ENCODE data around the gene ZFP28. TPM values are rescaled to one million over a fixed set of nuclear protein-coding genes. Genes with fewer than 3 reads are reported as not detected.
A peak's percentile ranks its signal among the peaks of the same experiment; 100 is the strongest.

ZFP28 gene
- 1 to 10 TPM; 1.3 to 6.9 (median 3.1) TPM for total RNA-seq

DNA sequence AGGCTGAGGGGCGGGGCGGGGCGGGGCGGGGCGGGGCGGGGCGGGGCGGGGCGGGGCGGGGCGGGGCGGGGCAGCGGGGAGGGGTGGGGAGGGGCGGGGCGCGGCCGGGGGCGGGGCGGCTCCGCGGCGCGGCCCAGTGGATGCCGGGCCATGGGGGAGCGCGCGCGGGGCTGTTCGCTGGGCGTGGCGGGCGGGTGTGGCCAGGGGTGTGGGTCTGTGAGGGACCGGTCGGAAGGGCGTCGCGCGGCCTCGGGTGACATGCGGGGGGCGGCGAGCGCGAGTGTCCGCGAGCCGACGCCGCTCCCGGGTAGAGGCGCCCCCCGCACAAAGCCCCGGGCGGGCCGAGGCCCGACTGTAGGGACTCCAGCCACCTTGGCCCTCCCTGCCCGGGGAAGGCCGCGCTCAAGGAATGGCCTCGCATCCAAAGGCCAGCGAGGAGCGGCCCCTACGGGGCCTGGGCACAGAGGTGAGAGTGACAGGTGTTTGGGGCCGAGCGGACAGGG, at the start of gene ZFP28:
Gene ZFP28, plus strand, starts transcription at position 188 of the 503 bp plus-strand sequence. Its CDS starts 71 bp downstream, at position 259.
- WGBS, 2 donors: 6 to 20% methylated on average over 2 of the region's 65 CpGs
- Histone ChIP-seq H3K4me1 (peaks cover 7 to 21% (median 8%) of the 10 kb centered on the region in 3 donors), H3K4me3 (peak within 1 kb of the TSS; percentile 62 to 85 (median 76)), H3K27ac (peak within 1 kb of the TSS; percentile 88 to 96 (median 93)), H3K27me3 (no peaks in the 10 kb centered on the region), H3K9me3 (peaks cover 4 to 71% (median 29%) of the 10 kb centered on the region in 3 donors), H3K36me3 (peaks cover 0 to 38% (median 0%) of the 10 kb centered on the region in 3 donors)
- DNase-seq: peak; percentile 47
- TF ChIP-seq, protein P1, sequence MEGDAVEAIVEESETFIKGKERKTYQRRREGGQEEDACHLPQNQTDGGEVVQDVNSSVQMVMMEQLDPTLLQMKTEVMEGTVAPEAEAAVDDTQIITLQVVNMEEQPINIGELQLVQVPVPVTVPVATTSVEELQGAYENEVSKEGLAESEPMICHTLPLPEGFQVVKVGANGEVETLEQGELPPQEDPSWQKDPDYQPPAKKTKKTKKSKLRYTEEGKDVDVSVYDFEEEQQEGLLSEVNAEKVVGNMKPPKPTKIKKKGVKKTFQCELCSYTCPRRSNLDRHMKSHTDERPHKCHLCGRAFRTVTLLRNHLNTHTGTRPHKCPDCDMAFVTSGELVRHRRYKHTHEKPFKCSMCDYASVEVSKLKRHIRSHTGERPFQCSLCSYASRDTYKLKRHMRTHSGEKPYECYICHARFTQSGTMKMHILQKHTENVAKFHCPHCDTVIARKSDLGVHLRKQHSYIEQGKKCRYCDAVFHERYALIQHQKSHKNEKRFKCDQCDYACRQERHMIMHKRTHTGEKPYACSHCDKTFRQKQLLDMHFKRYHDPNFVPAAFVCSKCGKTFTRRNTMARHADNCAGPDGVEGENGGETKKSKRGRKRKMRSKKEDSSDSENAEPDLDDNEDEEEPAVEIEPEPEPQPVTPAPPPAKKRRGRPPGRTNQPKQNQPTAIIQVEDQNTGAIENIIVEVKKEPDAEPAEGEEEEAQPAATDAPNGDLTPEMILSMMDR (IDR thresholded peaks at IDR 0.05): no peak
- TF ChIP-seq POLR2A (IDR thresholded peaks at IDR 0.05): no peak
- intact Hi-C loops (cut with DNase I): no loop called here

DNA sequence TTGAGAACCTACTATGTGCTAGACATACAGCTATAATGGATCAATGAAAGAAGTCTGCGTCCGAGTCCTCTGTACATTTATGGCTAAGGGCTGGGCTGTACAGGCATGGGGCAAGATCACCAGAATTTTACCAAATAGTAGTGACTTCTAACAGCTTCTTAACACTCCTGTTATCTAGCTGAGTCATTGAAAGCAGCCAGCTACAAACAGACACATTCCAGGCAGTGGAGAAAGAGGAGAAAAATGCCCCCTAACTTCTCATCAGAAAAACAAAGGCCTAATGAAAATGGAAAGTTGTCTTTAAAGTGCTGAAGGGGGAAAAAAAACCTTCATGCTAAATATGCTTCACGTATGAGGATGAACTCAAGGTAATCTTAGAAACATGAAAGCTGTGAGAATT, 47.3 kb upstream of the ZFP28 start:
- no peak for TF ChIP-seq POLR2A (IDR thresholded peaks at IDR 0.05)
- H3K9me3 ChIP-seq: peaks cover 0 to 86% (median 63%) of the 10 kb centered on the region in 3 donors
- DNase-seq: no peak
- intact Hi-C loops (cut with DNase I): no loop called here
- H3K27me3 ChIP-seq: no peaks in the 10 kb centered on the region
- no peak overlapping the region for H3K27ac ChIP-seq
- WGBS, 2 donors: 70 to 89% methylated on average over 3 of the region's 3 CpGs
- peaks cover 0 to 38% (median 0%) of the 10 kb centered on the region in 3 donors for H3K36me3 ChIP-seq
- H3K4me3 ChIP-seq: no peak overlapping the region
- no peaks in the 10 kb centered on the region for H3K4me1 ChIP-seq

DNA sequence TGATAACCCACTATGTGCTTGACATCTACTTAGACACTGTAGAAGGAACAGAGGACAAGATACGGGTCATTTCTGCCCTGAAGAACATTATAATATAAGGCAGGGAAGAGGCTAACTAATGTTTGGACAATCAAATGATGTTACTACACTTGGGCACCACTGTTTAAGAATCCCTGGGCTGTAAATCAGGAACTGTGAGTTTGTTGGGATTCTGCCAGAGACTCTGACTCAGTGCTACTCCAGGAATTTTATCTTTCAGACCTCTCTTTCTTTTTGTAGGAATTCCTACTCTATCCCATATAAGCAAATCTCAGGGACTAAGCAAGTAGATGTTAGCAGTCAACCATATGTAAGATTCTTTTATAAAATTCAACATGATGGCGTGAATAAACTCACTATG, 34.2 kb upstream of the ZFP28 start:
- TF ChIP-seq POLR2A (IDR thresholded peaks at IDR 0.05): no peak
- TF ChIP-seq, protein P1 (IDR thresholded peaks at IDR 0.05): no peak
- no peak overlapping the region for H3K4me3 ChIP-seq
- H3K36me3 ChIP-seq: no peaks in the 10 kb centered on the region
- intact Hi-C loops (cut with DNase I): no loop called here
- H3K27me3 ChIP-seq: no peaks in the 10 kb centered on the region
- H3K27ac ChIP-seq: no peak overlapping the region
- peaks cover 0 to 17% (median 0%) of the 10 kb centered on the region in 3 donors for H3K4me1 ChIP-seq
- 80 to 84% methylated on average over 2 of the region's 2 CpGs for WGBS, 2 donors
- peaks cover 0 to 17% (median 0%) of the 10 kb centered on the region in 3 donors for H3K9me3 ChIP-seq
- no peak for DNase-seq

DNA sequence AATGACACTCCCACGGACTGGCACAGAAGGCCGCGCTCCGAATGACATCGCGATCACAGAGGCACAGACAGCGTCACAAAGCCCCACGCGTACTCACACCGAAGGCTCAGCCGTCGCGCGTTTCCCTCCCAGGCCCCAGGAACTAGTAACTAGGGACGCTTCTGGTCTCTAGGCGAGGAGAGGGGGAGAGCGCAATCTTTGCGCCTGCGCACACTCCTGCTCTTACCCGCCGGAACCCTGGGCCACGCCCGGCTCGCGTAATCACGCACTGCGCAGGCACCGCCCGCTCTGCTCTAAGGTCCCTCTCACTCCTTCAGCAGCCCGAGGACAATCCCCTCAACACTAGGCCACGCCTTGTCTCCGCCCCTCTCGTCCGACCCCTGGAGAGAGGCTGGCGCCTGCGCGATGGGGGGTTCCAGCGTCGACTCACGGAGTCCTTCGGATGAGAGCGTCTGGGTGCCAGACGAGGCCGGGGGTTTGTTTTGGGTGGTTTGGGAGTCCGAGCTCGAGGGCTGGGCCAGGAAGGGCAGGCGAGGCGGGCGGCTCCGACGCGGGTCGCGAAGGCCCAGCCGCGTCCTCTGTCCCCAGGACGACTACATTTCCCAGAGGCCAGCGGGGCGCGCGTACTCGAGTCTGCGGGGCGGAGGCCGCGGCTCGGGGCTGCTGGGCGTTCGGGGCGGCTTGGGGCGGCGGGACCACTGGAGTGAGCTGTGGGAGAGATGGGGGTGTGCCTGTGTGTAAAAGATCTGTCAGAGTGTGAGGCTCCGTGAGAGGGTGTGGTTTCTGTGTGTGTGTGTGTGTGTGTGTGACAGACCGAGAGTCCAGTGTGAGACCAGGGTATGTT, 31.1 kb upstream of the ZFP28 start, which contains the start of gene ZNF471:
Gene ZNF471, plus strand, starts transcription at position 410 of the 844 bp plus-strand sequence. CDS start 3,717 bp downstream, outside the sequence.
- Histone ChIP-seq H3K4me1 (peaks cover 0 to 17% (median 0%) of the 10 kb centered on the region in 3 donors), H3K9me3 (peaks cover 0 to 21% (median 9%) of the 10 kb centered on the region in 3 donors), H3K36me3 (peaks cover 0 to 9% (median 0%) of the 10 kb centered on the region in 3 donors), H3K27me3 (no peaks in the 10 kb centered on the region), H3K27ac (peak within 1 kb of the TSS; percentile 94 to 98 (median 95)), H3K4me3 (peak within 1 kb of the TSS; percentile 56 to 83 (median 68))
- DNase-seq: peak; percentile 66
- TF ChIP-seq, protein P1 (IDR thresholded peaks at IDR 0.05): no peak
- no peak for TF ChIP-seq POLR2A (IDR thresholded peaks at IDR 0.05)
- WGBS, 2 donors: 0 to 10% methylated on average over 2 to 17 of the region's 74 CpGs
- intact Hi-C loops (cut with DNase I): no loop called here

DNA sequence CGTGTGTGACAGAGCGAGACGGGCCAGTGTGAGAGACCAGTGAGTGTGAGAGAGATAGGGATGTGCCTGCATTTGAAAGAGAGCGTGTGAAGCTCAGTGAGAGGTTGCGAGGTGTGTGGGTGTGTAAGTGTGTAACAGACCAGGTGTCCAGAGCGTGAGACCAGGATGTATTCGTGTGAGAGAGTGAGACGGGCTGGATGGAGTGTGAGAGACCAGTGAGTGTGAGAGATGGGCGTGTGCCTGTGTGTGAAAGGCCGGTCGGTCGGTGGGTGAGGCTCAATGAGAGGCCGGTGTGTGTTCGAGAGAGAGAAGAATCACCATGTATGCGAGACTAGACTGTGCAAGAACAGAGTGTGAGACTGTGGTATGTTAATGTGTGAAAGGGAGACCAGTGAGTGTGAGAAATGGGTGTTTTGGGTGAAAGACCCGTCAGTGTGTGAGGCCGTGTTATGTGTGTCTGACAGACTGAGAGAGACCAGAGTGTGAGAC, 30.4 kb upstream of the ZFP28 start:
- H3K9me3 ChIP-seq: peaks cover 0 to 21% (median 9%) of the 10 kb centered on the region in 3 donors
- no peaks in the 10 kb centered on the region for H3K27me3 ChIP-seq
- H3K27ac ChIP-seq: peak overlapping the region; percentile 94 to 98 (median 95)
- H3K4me1 ChIP-seq: peaks cover 0 to 17% (median 0%) of the 10 kb centered on the region in 3 donors
- peak overlapping the region; percentile 56 to 83 (median 68) for H3K4me3 ChIP-seq
- peaks cover 0 to 15% (median 0%) of the 10 kb centered on the region in 3 donors for H3K36me3 ChIP-seq
- intact Hi-C loops (cut with DNase I): no loop called here
- 6 to 7% methylated on average over 17 of the region's 17 CpGs for WGBS, 2 donors
- DNase-seq: no peak
- no peak for TF ChIP-seq POLR2A (IDR thresholded peaks at IDR 0.05)
- TF ChIP-seq, protein P1 (IDR thresholded peaks at IDR 0.05): no peak
